ENCODE results near the gene TMEM63A.

- TF ChIP-seq POLR2A (IDR thresholded peaks at IDR 0.05; ENCODE audit: low read length) = no peak
- no peak for TF ChIP-seq RARB (CRISPR knock-in tag; IDR thresholded peaks at IDR 0.05)
- TF ChIP-seq, protein P1, sequence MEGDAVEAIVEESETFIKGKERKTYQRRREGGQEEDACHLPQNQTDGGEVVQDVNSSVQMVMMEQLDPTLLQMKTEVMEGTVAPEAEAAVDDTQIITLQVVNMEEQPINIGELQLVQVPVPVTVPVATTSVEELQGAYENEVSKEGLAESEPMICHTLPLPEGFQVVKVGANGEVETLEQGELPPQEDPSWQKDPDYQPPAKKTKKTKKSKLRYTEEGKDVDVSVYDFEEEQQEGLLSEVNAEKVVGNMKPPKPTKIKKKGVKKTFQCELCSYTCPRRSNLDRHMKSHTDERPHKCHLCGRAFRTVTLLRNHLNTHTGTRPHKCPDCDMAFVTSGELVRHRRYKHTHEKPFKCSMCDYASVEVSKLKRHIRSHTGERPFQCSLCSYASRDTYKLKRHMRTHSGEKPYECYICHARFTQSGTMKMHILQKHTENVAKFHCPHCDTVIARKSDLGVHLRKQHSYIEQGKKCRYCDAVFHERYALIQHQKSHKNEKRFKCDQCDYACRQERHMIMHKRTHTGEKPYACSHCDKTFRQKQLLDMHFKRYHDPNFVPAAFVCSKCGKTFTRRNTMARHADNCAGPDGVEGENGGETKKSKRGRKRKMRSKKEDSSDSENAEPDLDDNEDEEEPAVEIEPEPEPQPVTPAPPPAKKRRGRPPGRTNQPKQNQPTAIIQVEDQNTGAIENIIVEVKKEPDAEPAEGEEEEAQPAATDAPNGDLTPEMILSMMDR (IDR thresholded peaks at IDR 0.05) = no peak
- no peak for TF ChIP-seq SMC3 (IDR thresholded peaks at IDR 0.05)
- TF ChIP-seq TP53 (CRISPR knock-in tag; IDR thresholded peaks at IDR 0.05) = no peak
Observed at GRCh38 chr1:225862581-225862950, 19.6 kb downstream of the TMEM63A start.
